ENCODE results near the gene LLGL1.

LLGL1 gene

GRCh38 chr17:18253187-18253884 is 27.9 kb downstream of the LLGL1 start:
- no peak for DNase-seq (ENCODE audit: low spot score)

DNA sequence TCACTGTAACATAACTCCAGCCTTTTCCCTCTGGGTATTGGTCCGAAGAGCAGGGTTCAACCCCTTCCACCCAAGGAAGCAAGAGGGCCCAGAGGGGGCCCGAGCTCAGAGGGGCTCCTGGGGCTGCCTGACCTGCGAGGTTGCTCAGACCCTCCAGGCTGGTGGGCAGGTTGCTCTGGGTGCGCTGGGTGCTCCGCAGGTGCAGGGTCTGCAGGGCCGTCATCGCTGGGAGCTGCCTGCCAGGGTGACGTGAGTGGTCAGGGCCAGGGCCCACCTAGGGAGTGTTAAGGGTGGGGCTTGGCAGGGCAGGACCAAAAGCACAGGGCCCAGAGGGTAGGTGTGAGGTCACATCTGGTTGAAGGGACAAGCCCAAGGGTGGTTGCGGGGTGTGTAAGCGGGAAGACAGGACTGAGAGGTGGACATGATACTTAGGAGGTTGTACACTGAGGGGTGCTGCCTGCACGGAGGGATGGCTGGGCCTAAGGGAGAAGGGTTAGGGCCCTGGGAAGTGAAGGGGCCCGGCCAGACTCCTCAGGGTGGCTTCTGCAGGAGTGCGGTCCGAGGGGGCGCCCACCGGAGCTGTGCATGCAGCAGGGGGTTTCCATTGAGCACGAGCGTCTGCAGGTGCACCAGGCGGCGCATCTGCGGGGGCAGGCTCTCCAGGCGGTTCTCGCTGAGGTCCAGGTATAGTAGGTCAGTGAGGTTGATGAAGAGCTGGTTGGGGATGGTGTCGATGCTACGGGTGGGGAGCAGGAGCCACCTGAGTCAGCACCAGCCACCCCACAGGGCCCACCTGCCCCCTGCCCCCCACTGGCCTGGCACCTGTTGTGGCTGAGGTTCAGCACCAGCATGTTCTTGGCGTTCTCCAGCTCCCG is 28.7 kb downstream of the LLGL1 start:
- no peak for DNase-seq (ENCODE audit: low spot score)

GRCh38 chr17:18254888-18255649 is 29.6 kb downstream of the LLGL1 start:
- no peak for DNase-seq (ENCODE audit: low spot score)

- no peak for DNase-seq (ENCODE audit: low spot score)
Measured at GRCh38 chr17:18256351-18256750, 30.9 kb downstream of the LLGL1 start.

DNA sequence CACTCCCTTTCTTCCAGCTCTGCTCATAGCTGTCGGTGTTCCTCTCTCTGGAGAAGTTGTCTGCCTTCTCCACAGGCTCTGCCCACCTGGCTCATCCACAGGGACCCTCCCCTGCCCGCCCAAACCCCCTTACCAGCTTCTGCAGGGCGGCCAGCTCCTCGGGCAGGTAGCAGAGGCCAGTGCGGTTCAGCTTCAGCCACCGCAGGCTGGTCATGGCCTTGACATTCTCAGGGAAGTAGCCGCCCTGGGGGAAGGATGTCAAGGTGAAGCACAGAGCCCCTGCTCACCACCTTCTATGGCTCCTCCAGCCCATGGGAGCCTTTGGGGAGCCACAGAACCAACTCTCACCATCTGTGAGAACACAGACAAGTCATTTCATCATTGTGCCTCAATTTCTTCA is 31.3 kb downstream of the LLGL1 start:
- DNase-seq (ENCODE audit: low spot score) = no peak

- DNase-seq (ENCODE audit: low spot score) = peak; percentile 81
Measured at GRCh38 chr17:18257268-18257981, 32.0 kb downstream of the LLGL1 start.

DNA sequence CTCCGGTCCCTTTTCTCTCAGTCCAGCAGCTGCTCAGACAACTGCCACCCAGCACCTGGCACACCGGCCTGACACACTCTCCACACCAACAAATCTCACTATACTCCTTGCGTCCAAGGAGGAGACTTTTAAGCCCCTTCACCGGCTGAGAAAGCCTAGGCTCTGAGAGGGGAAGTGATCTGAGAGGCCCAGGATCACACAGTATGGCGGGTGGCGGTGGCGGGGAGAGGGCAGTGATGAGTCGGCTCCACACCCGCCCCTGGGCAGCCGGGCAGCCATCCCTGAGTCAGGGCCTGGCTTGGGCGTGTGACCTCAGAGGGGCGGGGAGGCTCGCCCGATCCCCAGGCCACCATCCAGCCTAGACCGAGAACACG is 32.5 kb downstream of the LLGL1 start:
- DNase-seq (ENCODE audit: low spot score) = peak; percentile 93

DNA sequence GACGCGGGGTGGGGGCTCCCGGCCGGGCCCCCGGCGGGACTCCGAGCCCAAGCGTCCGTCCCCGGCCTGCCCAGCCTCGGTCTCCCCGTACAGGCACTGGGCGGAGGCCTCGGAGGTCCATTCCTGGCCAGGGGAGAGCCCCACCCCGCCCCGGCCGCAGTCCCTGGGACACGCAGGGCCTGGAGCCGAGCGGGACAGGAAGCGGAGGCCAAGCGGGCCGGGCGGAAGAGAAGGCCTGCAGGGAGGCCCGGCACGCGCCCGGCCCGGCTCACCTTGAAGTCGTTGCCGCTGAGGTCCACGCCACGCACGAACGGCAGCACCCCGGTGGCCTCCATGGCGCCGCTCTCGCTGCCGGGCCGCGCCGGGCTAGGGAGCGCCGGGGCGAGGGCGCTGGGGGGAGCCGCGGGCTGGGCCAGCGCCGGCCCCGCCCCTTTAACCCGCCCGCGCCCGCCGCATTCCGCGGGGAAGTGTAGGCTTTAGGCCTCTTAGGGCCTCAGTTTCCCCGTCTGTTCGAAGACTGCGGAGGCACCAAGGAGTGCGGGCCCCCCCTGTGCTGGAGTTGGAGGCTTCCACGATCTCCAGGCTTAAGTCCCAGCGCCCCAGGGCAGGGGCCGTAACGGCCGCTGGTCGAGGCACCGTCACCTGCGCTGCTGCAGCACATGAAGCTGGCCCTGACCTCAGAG is 33.1 kb downstream of the LLGL1 start, which contains the start of gene FLII:
Gene FLII, minus strand, starts transcription at position 383 of the 683 bp plus-strand sequence. Its CDS starts 48 bp downstream, at position 335.
- peak; percentile 81 for DNase-seq (ENCODE audit: low spot score)

GRCh38 chr17:18259621-18260331 is 34.3 kb downstream of the LLGL1 start:
- no peak for DNase-seq (ENCODE audit: low spot score)

- peak; percentile 100 for DNase-seq (ENCODE audit: low spot score)
Measured at GRCh38 chr17:18260332-18261145, 35.1 kb downstream of the LLGL1 start, which contains the start of gene MIEF2. Gene MIEF2, plus strand, starts transcription at chr17:18260662. Its CDS starts 2,059 bp downstream, at chr17:18262721.

GRCh38 chr17:18261146-18261515 is 35.7 kb downstream of the LLGL1 start:
- DNase-seq (ENCODE audit: low spot score) = peak; percentile 81

- DNase-seq (ENCODE audit: low spot score) = no peak
Measured at GRCh38 chr17:18261659-18262058, 36.2 kb downstream of the LLGL1 start.

GRCh38 chr17:18262111-18262510 is 36.7 kb downstream of the LLGL1 start:
- no peak for DNase-seq (ENCODE audit: low spot score)

GRCh38 chr17:18262641-18263040 is 37.2 kb downstream of the LLGL1 start:
- DNase-seq (ENCODE audit: low spot score) = no peak

GRCh38 chr17:18263885-18264682 is 38.6 kb downstream of the LLGL1 start:
- DNase-seq (ENCODE audit: low spot score) = no peak

DNA sequence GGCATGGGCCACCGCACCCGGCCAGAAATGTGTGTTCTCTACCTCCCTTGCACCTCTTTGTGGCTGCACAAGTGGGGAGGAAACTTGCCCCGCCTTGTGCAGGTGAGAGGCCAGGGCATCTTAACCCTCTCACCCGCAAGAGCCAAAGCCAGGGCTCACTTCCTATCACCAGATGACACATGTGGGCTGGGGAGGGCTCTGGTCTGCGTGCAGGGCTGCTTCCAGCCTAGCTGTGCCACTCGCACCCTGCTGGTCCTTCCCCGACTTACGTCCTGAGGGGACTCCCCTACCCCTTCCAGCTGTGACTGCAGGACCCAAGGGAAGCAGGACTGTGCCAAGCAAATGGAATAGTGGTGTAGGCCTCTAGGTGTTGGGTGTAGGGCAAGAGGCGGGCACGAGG is 41.9 kb downstream of the LLGL1 start:
- no peak for DNase-seq (ENCODE audit: low spot score)

DNA sequence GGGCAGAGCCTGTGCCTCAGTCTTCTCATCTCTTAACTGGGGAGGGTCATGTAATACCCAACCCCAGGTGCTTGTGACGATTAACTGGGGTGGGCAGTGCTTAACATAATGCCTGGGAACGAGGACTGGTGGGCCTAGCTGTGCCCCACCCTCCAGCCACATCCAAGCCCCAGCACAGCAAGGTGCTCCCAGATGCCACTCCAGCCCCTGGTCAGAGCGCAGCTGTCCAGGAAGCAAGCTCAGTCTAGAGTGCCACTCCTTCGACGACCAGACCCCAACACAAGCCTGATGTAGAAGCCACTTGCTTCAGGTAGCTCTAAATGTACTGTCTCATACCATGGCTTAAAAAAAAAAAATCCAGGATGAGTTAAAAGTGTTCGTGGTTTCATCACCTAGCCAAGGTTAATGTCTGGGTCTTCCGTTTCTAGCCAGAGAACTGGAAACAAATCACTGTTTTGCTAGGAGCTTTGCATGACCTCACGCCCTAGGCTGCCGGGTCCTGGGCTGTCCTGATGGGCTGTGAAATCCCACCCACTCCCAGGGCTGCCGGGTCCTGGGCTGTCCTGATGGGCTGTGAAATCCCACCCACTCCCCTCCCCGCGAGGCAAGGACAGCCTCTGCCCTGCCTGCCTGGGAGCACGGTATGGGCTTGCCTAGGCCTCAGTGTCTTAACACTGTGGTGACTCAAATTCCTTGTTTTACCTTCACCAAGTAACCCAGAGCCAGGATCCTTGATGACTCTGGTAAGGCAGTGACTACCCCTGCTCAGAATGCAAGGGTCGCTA is 42.7 kb downstream of the LLGL1 start:
- DNase-seq (ENCODE audit: low spot score) = peak; percentile 50

All from hepatic stellate cell (primary cell).